NCI-H82 (cell line): ENCODE results near the gene ZNF260.

Experiments used
- DNase-seq: peaks from one replicate; lab custom pipeline; 2025; lab: John Stamatoyannopoulos, UW

The ZNF260 gene

GRCh38 chr19:36489920-36490415, 38.1 kb downstream of the ZNF260 start:
- peak; percentile 99 for DNase-seq

DNA sequence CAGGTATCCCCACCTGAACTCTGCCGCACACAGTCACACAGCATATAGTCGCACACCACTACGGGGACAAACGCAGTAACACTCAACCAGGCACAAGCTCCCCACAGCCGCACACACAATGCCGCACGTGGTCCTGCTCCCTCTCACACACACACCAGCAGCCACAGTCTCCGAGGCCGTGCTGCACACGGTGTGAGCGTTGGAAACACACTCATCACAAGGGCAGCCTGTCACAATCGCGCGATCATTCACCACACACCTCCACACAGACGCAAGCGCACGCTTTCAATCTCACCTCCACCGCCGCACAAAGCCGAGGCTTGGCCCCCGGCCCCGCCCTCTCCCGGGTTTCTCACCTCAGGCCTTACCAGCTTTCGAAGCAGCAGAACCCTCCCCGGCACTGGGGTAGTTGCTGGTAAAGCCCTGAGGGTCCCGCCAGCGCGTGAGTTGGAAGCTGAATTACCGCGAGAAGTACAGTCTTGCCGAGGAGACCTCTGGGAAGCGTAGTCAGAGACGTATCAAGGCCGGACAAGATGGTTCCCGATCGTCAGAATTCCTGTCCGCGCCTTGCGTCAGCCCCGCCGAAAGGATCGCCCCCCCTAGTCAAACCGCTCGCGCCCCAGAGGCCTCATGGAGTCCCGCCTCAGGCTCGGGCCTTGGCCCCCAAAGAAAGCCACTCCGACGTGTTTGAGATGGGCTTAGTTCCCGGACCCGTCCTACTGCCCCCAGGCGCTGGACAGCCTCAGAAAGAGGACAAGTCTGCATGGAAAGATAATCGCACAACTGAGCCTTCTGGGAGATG, 38.8 kb downstream of the ZNF260 start, which contains the start of gene ZNF566:
Gene ZNF566, minus strand, starts transcription at position 444 of the 802 bp plus-strand sequence. CDS start 13,004 bp downstream, outside the sequence.
- peak; percentile 99 for DNase-seq

- DNase-seq, result peak; percentile 79
These were observed 39.3 kb downstream of the ZNF260 start for GRCh38 chr19:36488846-36489117.

DNA sequence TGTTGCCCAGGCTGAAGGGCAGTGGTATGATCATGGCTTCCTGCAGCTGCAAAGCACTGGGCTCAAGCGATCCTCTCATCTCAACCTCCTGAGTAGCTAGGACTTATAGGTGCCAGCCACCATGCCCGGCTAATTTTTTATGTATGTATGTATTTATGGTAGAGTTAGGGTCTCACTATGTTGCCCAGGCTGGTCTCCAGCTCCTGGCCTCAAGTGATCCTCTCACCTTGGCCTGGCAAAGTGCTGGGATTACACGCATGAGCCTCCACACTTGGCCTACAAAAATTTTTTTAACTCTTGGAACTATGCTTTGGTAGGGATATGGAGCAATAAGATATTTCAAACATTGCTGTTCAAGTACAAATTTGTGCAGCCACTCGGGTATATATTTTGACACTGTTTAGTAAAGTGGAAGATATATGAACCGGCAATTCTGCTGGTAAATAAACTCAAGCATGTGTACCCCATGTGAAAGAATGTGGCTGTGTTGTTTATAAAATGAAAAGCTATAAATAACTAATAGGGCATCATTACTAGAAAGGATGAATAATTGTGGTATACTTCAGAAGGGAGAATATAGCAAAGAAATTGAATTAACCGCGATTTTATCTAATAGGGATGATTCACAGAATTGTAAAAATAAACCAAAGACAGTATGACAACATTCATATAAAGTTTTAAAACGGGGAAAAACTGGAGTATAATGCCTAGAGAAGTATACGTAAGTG, 39.8 kb downstream of the ZNF260 start:
- no peak for DNase-seq

DNA sequence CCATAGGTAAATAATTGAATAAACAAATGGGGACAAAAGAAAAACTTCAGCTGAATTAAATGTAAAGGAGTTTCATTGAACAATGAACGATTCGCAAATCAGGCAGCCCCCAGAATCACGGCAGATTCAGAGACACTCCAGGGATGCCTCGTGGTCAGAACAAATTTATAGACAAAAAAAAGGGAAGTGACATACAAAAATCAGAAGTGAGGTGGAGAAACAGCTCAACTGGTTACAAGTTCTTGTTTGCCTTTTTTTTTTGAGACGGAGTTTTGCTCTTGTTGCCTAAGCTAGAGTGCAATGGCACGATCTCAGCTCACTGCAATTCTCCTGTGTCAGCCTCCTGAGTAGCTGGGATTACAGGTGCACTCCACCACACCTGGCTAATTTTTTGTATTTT, 44.4 kb downstream of the ZNF260 start:
- no peak for DNase-seq

- no peak for DNase-seq
These were observed 45.2 kb downstream of the ZNF260 start for GRCh38 chr19:36482876-36483275.
